Esophagus muscularis mucosa (tissue), 4 donors: ENCODE results near the gene ECE2.
A peak's percentile ranks its signal among the peaks of the same experiment; 100 is the strongest.

Experiments
- CTCF ChIP-seq, 3 experiments: fragments of 200-600 bp in 2 of 3; fragments of 450-650 bp in 1 of 3; sonication (generic) in 2 of 3; IDR thresholded peaks; one replicate each; pipeline ENCODE4 v1.5.1; 2017 to 2019; ENCODE audit warnings: antibody characterized with exemption in 3 of 3, mild to moderate bottlenecking in 2 of 3, moderate library complexity in 1 of 3
- EP300 ChIP-seq: sonication (generic); formaldehyde crosslinking; IDR thresholded peaks from one replicate; pipeline ENCODE4 v1.6.1; 2017; ENCODE audit warnings: antibody characterized with exemption
- POLR2A ChIP-seq: fragments of 450-650 bp; IDR thresholded peaks from one replicate; pipeline ENCODE4 v1.6.1; 2017; ENCODE audit warnings: antibody characterized with exemption, moderate library complexity, mild to moderate bottlenecking, low read depth
- POLR2AphosphoS5 ChIP-seq, 2 donors: sonication (generic); formaldehyde crosslinking; IDR thresholded peaks; one replicate each; pipeline ENCODE4 v1.6.1; 2017; ENCODE audit warnings: antibody characterized with exemption in 2 of 2

GRCh38 chr3:184229394-184230080, 46.3 kb upstream of the ECE2 start, which contains the start of gene VWA5B2:
- TF ChIP-seq POLR2A: no peak
- TF ChIP-seq CTCF (IDR thresholded peaks at IDR 0.05): peak in 2 of 3 experiments; percentile 11 to 38
- TF ChIP-seq POLR2AphosphoS5 (IDR thresholded peaks at IDR 0.05): no peak
- no peak for TF ChIP-seq EP300
